Stimulated activated CD4-positive, alpha-beta T cell treated with anti-CD3 and anti-CD28 coated beads, Interleukin-12 subunit alpha, Interleukin-12 subunit beta, amount 100 ng/mL, for 4 hours (primary cell): Measurements from ENCODE around the gene GATA2.

Experiments
- DNase-seq: peaks from one replicate; pipeline ENCODE4 v3.0.0-alpha.2; 2020

GATA2 gene

DNA sequence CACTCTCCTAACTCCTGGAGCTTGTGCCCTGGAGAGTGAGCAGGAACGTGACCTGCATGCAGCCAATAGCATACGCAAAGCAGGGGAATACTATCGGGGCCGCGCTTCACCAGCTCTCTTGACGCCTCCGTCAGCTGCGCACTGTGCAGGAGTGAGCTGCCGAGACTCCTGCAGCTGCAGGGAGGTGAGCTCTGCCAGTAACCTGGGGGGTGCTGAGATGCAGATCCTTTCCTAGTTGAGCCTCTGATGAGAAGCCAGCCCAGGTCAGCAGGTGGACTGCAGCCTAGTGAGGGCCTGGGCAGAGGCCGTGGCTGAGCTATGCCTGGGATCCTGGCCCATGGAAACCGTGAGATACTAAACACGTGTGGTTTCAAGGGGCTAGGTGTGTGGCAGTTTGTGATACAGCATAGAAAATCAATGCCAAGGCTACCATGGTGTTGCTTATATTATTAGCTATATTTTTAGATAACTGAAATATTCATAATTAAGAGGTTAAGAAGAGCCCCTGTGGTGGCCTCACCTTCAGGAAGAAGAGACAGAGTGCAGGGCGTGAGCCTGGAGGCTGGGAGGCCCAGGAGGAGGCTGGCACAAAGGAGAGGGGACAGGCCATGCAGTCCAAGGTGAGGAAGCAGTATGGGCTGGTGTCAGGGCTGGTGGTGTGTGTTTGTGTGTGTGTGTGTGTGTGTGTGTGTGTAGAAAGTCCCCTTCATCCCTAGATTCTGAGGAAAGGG is 20.4 kb downstream of the GATA2 start:
- DNase-seq = no peak

DNA sequence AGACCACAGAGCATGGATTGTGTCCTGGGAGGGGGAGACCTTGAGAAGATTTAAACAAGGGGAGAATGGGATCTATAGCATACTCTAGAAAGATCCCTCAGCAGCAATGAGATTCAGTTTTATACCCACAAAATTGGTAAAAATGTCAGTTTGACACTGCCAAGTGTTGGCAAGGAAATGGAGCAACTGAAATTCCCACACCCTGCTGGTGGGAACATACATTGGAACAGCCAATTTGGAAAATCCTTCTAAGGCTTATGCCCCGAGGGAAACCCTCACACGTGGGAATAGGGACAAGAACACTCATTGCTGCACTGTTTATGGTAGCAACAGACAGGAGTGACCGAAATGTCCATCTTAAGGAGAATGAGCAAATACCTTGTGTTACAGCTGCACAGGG is 21.3 kb downstream of the GATA2 start:
- no peak for DNase-seq

DNA sequence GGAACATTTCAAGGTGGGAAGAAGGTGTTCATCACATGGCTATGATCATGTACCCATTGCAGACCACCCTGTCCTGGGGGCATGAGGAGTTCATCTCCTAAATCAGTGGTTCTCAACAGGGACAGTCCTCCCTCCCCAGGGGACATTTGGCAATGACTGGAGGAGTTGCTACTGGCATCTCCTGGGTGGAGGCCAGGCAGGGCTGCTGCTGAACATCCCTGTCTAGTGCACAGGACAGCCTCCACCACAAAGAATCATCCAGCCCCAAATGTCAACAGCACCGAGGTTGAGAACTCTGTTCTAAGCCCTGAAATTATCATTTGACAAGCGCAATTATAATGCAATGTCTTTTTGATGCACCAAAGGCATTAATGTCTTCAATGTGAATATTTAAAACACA is 21.9 kb downstream of the GATA2 start:
- DNase-seq = no peak

DNA sequence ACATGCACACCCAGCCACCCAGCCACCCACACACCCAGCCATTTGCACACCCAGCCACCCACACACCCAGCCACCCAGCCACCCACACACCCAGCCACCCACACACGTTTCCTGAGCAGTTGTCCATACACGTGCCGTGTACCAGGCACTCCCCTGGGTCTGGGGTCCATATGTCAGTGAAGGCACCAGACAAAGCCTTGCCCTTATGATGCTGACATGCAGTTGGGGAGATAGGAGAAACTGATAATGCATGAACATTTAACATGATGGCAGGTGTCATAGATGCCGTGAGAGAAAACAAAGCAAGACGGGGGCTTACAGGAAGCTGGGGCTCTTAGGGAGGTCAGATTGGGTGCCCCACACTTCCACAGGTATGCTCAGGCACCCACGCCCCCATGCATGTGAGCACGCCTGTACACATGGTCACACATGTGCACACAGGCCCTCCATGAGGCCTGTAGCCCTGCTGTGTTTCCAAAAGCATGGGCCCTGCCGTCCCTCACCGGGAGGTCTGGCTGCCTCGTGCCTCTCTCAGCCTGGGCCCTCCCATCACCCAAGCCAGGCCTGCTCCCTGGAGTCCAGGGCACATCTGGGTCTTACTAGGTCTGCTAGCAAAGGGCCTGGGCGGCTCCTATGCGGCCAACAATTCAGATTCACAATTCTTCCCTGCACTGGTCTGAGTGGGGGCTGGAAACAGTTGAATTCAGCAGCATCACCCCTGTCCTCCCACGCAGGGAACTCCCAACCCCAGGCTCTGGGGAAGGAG is 22.7 kb downstream of the GATA2 start:
- DNase-seq = no peak

DNA sequence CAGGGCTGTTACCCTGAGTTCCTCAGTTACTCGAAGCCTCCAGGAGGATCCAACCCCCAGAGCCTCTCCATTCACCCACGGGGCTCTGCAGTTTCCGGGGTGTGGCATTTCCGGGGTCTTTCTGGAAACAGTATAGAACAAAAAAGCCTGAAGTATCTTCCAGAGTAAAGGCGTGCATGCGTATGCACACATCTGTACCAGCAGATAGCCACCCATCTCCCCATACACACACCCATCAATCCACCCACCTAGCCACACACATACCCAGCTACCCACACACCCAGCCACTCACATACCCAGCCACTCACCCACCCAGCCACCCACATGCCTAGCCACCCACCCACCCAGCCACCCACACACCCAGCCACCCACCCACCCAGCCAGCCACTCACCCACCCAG is 23.4 kb downstream of the GATA2 start:
- no peak for DNase-seq

DNA sequence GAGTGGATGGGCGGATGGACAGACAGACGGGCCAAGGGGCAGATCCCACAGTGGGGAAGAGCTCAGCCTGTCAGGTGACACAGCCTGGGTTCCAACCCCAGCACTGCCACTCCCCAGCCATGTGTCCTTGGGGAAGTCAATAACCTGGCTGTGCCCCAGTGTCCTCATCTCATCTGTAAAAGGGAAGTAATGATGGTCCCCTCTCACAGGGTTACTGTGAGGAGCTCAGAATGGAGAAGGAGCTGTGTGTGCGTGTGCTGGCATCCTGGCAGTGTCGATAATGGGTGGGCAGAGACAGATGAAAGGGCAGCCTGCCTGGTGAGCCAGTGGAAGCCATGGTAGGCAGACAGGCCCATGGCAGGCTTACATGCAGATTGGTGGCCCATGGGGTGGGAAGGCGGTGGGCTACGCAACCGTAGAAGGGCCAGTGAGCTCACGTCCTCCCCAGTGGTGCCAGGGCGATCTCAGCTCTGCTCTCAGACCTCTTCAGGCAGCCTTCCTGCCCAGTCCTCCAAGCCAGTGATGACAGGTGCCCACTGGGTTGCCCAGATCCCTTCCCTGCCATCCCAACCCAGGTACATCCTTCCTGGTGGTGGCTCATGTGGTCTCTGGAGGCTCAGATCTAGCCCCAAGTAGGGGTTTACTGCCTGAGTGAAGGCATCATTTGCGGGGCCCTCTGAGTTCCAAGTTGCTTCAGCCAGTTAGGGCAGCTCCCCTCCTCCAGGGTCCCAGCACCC is 24.0 kb downstream of the GATA2 start:
- no peak for DNase-seq

DNA sequence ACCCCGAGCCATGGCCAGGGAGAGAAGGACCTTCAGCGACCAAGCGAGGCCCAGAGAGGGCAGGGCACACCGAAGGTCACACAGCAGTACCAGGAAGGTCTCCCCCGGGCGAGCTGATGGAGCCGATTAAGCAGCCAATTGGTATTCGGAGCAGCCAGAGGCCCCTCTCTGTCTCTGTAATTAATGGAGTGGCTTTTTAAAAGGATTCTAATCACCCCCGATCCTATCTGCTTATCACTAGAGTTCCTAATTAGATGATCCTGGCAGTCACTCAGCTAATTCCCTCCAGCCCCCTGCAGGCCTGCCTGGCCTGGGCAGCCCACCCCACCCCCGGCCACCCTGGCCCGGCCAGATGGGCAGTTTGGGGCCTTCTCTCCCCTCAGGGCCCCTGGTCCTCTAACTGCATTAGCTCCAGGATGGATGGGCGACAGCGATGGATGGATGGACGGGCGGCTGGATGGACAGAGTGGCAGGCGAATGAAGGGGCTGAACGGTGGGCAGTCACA is 24.7 kb downstream of the GATA2 start:
- no peak for DNase-seq

DNA sequence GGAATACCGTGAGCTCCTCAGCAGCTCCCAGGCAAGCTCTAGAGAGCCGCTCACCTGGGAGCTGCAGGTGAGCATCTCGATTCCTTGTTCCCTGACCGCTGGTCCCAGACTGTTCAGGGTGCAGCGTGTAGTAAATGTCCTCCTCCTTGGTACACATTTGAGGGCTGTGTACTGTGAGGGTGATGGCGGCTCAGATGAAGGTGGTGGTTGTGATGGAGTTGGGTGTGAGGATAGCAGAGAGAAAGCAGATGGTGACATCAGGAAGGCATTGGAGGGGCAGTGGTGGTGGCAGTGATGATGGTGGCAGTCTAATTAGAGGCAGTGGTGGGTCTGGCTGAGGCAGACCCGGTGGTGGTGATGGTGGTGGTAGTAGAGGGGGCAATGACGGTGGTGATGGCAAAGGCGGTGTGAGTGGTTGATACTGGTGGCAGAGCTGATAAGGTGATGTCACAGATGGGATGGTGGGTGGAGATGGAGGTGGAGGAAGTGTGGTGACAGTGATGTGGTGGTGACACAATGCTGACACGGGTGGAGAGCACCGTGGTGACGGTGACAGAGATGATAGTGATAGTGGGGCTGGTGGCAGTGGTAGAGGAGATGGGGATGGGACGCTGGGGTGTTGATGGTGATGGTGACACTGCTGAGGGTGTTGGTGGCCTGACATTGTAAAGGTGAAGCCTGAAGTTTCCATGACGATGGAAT is 26.0 kb downstream of the GATA2 start, which contains the start of gene DNAJB8:
DNAJB8 (minus strand) TSS at position 51 of the 702 bp plus-strand sequence. CDS start 3,645 bp downstream, outside the sequence.
- no peak for DNase-seq

DNA sequence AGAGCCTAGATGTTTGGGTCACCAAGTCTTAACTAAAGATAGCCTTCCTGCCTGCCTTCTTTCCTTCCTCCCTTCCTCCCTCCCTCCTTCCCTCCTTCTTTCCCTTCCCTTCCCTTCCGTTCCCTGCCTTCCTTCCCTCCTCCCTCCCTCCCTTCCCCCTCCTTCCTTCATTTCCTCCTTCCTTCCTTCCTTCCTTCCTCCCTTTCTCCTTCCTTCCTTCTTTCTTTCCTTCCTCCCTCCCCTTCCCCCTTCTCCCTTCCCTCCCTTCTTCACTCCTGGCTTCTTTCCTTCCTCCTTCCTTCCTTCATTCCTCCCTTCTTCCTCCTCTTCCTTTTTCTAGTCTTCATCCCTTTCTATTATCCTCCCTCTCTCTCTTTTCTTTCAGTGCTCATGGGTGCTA is 28.3 kb downstream of the GATA2 start:
- DNase-seq = no peak

DNA sequence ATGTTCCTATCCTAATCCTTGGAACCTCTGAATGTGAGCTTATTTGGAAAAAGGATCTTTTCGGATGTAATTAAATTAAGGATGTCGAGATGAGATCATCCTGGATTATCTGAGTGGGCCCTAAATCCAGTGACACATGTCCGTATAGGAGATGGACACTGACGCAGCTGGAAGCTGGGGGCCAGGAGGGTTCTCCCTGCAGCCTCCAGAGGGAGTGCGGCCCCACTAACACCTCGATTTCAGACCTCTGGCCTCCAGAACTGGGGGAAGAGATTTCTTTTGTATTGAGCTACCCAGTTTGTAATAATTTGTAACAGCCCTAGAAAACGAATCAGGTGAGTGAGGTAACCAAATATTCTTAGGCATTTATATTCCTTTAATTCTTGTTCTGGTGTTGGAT is 28.8 kb downstream of the GATA2 start:
- DNase-seq = no peak

DNA sequence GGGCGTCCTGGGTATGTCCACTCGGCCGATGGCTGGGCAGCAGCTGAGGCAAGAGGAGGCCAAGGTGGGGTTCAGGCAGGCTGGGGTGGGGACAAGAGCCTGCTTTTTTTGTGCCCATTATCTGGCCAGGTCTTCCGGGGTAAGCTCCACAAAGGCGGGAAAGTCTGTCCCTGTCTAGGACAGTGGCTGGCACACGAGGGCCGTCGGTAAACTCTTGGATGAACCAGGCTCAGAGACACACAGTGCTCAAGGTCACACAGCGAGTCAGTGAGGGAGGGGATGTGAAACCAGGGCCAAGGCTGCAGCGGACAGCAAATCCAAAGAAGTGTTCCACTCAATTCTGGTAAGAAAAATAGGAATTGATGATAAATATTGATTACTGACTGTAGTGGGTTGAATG is 29.2 kb downstream of the GATA2 start:
- no peak for DNase-seq

DNA sequence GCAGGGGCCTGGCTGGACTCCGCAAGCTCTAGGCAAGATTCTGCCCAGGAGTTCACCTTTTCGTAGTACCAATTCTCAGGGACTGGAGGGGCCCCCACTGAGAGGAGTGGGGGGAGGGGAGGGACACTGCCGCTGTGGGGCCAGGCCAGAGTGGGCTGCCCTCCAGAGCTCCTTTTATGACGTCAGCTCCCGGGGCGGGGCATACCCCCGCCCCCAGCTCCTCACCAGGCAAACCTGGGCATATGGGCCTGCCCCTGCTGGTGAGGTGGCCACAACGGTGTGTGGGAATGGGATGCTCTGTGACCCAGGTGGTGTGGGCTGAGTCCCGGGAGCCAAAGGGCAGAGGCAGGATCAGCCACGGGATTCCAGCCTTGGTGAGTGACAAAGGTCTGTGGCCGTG is 29.6 kb downstream of the GATA2 start:
- DNase-seq = no peak

DNA sequence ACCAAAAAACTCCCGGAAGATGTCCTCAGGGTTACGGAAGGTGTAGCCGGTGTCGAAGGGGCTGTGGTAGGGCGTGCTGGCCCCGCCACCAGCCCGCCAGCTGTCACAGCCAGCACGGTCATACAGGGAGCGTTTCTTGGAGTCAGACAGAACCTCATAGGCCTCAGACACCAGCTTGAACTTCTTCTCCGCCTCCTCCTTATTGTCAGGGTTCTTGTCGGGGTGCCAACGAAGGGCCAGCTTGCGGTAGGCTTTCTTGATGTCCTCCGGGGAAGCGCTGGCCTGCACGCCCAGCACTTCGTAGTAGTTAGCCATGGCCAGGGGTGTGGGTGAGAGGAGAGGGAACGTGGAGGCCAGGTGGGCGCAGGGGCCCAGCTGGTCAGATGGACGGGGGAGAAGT is 30.1 kb downstream of the GATA2 start:
- DNase-seq = no peak

DNA sequence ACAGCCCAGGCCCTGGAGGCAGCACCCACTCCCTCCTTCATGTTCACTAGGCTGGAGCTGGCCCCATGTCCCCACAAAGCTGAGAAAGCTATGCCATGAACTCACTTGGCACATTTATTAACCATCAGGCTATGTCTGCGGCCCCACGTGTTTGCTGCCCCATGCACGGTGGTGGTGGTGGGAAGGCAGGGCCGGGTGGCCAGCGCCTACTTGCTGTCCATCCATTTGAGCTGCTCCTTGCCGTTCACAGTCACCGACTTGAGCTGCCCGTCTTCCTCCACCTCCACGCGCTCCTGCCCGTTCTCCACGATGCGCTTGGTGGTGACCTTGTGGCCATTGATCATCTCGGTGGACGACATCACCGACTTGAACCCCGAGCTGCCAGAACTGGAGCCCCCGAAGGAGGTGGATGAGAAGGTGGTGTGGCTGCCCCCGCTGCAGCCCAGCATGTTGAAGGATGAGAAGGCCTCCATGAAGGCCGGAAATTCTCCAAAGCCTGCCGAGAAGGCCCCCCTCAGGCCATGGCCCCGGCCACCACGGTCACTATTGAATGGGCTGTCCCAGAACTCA is 30.6 kb downstream of the GATA2 start:
- no peak for DNase-seq

DNA sequence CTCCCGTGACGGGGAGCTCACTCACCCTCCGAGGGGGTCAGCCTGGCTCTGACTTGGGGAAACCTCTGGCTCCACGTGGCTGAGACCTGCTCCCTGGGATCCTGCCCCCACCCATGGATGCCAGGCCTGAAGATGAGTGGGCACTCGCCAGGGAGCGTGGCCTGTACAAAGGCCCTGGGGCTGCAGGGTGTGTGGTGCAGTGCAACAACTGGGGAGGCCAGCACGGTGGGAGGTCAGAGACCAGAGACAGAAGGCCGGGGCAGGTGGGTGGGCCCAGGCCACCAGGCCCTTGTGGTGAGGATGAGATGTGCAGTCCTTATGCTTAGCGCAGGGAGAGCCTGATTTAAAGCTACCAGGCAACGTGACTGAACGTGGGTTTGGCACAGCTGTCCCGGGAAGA is 31.3 kb downstream of the GATA2 start:
- DNase-seq = no peak

DNA sequence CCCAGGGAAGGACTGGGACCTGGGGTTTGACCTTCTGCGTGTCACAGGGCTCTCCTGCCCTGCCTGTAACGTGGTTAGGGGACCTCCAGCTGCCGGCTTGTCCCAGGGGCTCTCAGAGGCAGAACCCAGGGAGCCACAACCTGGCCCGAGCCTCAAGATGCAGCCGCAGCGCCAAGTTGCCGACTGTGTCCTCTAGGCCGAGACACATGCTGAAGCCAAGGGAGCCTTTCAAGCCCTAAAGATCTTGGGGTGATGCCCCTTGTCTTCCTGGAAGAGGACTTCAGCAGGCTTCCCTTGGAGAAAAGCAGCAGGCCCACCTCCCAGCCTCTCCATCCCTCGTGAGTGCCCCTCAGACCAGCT is 33.6 kb downstream of the GATA2 start:
- no peak for DNase-seq

DNA sequence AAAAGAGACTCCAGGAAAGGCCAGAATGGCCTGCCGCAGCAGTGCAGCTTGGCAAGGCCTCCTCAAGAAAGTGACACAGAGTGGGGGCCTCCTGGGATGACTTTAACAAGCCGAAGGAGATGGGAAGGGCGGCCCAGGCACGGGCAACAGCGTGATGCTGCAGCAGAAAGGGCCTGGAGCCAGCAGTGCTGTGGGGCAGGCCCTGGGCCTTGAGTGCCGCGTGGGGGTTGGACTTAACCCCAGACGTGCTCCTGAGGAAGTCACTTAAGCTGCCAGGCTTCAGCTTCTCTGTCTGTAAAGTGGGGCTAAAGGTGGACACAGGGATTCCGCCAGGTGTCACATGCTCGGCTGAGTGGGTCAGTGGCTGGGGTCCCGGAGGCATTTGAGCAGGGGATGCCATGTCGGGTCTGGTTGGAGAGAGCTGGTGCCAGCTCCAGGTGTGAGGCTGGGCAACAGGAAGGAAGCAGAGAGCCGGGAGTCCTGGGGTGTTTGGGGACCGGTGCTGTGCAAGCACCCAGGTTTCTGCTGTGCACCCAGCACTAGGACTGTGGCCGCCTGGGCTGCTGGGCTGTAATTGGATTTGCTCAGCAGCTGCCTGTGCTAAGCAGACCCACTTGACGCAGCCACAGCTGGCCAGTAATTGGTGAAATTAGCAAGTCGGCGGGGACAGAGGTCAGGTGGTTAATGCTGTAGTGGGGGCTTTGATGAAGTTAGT is 34.1 kb downstream of the GATA2 start:
- DNase-seq = no peak

DNA sequence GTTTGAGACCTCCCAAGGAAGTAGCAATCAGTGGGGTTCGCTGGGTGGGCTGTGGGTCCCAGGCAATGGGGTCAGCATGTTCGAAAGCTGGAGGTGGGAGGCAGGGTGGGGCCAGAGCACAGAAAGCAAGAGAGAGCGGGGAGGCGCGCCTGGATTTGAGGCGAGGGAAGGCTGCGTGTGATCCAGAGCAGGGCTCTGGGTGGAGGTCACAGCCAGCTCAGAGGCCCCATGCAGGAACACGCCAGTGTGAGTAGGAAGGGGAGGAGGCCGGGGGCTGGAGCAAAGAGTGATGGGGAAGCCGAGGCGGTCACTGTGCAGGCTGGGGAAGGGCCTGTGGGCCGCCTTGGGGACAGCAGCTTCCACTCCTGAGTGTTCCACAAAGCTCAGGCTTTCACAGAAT is 35.1 kb downstream of the GATA2 start:
- DNase-seq = no peak

DNA sequence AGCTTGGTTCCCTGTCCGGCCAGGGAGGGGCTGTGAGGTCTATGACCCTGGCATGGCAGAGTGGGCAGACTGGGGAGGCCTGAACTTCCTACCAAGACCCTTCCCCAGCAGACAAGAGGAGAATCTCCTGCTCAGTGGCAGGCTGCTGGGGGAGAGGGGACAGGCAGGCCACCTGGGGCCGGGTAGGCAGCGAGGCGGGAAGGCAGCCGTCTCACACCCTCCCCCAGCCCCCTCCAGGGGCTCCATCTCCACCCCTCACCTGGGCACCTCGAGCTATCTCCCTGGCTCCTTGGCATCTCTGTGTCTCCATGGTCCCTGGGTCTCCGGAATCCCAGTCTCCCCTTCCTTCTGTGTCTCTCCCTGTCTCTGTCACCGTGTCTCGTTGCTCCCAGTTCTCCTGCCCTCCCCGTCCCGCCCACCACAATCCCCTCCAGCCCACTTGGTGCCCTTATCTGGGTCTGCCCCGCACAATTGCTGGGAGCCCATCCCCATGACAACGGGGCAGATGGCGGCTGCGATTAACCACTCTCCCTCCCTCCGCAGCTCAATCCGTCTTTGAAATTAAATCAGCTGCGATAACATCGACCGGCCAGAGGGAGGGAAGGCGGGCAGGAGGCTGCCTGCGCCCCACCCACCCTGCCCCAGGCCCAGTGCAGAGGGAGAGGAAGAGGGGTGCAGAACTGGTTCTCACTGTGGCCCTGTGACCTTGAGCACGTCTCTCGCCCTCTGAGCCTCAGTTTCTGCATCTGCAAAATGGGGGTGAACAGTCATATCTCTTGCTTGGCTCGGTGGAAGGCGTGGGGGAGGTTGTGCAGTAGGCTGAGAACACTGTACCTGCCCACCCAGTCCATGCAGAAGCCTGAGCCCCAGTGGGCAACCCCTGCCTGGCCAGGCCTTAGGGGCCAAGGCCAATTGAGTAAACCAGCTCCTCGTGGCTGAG is 36.0 kb downstream of the GATA2 start:
- no peak for DNase-seq

DNA sequence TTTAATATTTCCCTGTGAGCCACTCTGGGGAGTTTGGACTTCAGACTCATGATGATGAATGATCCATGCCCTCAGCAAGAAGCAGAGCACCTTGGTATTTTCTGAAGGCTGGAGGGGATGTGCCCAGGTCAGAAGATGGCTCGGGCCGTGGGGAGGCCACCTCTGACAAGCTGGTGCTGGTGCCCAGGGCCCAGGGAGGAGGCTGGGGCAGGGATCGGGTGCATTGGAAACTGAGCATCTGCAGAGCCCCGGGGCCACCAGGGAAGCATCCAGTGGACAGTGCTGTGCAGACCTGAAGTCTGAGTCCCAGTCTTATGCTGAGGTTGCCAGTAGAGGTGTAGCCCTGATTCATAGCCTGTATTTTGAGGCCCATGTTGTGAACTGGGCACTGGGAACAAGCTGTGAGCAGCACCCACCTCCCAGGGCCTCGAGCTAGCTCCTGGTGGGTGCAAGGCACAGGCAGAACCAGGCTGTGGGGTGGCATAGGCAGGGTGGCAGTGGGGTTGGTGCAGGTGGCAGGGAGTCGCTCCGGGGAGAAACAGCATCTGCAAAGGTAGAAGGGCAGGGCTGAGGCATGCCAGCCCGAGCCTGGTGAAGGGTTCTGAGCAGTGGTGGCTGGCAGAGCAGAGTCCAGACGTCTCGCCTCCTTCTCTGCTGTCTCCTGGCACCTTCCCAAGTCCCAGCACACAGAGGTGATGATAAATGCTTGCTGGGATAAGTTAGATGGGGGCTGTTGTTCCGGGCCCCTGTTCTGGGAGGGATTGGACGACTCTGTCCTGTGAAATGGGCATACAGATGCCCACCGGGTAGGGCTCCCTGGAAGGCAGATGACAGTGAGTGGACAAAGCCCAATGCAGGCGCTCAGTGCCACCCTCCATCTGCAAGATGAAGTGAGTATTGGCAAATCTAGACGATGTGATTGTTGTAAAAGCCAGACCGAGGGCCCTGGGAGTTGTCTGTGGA is 36.9 kb downstream of the GATA2 start:
- DNase-seq = no peak
